NCI-H345 (cell line): ENCODE data around the gene DENND1C.
"Not testable (repeated sequence)": the region's sequence is repeated elsewhere in the genome, so short reads cannot be mapped to it uniquely, and the experiment has no call there.

ENCODE experiments used
- DNase-seq: peaks from one replicate; lab custom pipeline; 2025; lab: John Stamatoyannopoulos, UW

Gene DENND1C

GRCh38 chr19:6508028-6508771 is 26.6 kb upstream of the DENND1C start:
- not testable (repeated sequence) for DNase-seq

DNA sequence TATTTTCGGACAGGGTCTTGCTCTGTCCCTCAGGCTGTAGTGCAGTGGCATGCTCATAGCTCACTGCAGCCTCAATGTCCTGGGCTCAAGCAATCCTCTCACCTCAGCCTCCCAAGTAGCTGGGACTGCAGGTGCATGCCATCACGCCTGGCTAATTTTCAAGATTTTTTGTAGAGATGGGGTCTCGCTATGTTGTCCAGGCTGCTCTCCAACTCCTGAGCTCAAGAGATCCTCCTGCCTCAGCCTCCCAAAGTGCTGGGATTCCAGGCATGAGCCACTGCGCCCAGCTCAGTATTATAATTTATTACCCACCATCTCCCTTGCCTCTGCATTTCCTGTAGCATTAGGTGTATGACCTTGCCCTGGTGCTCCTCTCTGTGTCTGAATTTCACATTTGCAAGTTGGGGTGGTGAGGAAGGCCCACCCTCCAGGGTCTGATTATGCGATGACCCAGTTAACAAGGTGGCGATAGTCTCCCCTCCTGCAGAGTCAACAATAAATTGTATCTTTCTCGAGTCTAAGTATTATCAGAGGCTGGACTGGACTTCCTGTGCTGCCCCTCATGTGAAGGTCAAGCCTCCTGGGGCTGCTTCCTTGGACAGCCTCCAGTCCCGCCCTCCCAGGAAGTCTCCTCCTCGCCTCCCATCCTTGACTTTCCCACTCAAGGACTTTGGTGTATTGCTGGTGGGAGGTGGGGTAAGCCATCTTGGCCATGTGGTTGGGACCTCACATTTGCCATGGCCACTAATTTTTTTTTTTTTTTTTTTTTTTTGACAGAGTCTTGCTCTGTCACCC is 22.0 kb upstream of the DENND1C start:
- DNase-seq, result no peak

GRCh38 chr19:6501740-6502648 is 20.4 kb upstream of the DENND1C start, which contains the start of gene TUBB4A:
Gene TUBB4A, minus strand, starts transcription at chr19:6502309. Its CDS starts 97 bp downstream, at chr19:6502212.
- DNase-seq, result no peak

DNA sequence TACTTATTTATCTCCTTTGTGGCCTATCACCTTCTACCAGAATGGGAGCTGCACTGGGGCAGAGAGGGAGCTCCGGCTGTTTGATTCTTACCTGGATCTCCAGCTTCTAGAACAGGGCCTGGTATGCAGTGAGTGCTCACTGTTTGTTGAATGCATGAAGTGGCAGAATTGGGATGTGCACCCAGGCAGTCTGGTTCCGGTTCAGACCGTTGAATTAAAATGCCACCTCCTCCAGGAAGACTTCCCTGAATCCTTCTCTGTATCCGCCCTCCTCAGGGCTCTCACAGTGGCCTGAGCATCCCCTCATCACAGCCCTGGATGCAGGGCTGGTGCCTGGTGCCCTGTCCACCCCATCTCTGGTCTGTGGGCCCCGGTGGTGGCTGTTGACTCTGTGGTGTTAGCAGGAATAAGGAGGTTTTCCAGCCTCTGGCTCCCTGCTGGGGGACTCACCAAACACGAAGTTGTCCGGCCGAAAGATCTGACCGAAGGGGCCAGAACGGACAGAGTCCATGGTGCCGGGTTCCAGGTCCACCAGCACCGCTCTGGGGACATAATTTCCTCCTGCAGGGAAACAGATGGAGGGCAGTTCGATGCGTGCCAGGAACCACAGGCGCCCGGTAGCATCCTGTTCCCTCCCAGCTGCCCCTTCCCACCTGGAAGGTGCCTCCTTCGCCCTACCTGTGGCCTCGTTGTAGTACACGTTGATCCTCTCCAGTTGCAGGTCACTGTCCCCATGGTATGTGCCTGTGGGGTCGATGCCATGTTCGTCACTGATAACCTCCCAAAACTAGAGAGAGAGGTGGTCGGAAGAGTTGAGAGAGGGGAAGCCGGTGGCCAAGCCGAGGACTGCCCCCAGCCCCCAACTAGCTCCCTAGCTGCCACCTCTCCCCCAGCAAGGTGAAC is 19.5 kb upstream of the DENND1C start:
- no peak for DNase-seq

GRCh38 chr19:6499052-6499790 is 17.6 kb upstream of the DENND1C start:
- DNase-seq, result no peak

- no peak for DNase-seq
Observed at GRCh38 chr19:6498294-6499036, 16.9 kb upstream of the DENND1C start.

DNA sequence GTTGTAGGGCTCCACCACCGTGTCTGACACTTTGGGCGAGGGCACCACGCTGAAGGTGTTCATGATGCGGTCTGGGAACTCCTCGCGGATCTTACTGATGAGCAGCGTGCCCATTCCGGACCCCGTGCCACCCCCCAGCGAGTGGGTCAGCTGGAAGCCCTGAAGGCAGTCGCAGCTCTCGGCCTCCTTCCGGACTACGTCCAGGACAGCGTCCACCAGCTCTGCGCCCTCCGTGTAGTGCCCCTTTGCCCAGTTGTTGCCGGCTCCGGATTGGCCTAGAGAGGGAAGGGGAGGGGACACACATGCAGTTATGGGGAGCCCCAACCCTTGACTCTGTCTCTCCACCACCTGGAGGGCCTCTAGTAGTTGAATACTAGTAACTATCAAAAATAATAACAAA is 14.4 kb upstream of the DENND1C start:
- DNase-seq, result no peak

- no peak for DNase-seq
Observed at GRCh38 chr19:6494438-6495036, 12.9 kb upstream of the DENND1C start.

- DNase-seq, result no peak
Observed at GRCh38 chr19:6491802-6492592, 10.4 kb upstream of the DENND1C start.

DNA sequence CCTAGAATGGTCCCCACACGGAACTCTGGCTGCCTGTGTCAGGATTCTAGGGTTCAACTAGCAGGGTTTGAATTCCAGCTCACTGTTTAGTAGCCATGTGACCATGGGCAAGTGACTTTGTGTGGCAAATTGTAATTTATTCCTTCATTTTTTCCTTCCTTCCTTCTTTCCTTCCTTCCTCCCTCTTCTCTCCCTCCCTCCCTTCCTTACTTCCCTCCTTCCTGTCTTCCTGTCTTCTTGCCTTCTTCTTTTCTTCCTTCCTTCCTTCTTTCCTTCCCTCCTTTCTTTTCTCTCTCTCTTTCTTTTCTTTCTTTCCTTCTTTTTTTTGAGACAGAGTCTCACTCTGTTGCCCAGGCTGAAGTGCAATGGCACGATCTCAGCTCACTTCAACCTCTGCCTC is 8.5 kb upstream of the DENND1C start:
- no peak for DNase-seq

- DNase-seq, result no peak
Observed at GRCh38 chr19:6489278-6490061, 7.9 kb upstream of the DENND1C start.

DNA sequence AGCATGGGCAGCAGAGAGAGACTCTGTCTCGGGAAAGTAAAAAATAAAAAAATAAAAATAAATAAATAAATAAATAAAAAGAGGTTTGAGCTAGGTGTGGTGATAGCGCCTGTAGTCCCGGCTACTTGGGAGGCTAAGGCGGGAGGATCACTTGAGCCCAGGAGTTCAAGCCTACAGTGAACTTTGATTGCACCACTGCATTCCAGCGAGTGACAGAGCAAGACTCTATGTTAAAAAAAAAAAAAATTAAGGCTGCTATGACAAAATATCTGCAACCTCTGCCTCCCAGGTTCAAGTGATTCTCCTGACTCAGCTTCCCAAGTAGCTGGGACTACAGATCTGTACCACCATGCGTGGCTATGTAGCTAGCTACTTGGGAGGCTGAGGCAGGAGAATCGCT is 3.2 kb upstream of the DENND1C start:
- no peak for DNase-seq

DNA sequence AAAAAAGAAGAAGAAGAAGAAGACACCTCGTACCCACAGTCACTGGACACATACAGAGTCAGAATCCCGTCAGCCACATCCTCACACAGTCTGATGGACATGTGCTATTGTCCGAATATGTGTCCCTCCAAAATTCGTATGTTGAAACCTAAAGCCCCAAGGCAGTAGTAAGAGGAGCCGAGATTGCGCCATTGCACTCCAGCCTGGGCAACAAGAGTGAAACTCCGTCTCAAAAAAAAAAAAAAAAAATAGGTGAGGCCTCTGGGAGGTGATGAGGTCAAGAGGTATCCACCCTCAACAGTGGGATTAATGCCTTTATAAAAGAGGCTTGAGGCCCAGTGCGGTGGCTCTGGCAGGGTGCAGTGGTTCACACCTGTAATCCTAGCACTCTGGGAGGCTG is 2.6 kb upstream of the DENND1C start:
- DNase-seq, result no peak

DNA sequence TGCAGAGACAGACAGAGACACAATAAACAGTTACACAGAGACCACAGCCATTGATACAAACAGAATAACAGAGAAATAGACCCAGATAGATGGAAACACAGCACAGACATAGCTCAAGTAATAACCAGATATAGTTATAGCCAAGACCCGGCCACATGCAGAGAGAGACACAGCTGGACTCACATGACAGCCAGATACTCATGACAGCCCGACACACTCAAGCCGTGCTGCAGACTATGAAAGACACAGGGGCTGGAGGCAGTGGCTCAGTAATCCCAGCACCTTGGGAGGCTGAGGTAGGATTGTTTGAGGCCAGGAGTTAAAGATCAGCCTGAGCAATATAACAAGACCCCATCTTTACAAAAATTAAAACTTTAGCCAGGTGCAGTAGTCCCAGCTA is 1.6 kb upstream of the DENND1C start:
- no peak for DNase-seq

- no peak for DNase-seq
Observed at GRCh38 chr19:6482343-6482686, 728 bp upstream of the DENND1C start.

DNA sequence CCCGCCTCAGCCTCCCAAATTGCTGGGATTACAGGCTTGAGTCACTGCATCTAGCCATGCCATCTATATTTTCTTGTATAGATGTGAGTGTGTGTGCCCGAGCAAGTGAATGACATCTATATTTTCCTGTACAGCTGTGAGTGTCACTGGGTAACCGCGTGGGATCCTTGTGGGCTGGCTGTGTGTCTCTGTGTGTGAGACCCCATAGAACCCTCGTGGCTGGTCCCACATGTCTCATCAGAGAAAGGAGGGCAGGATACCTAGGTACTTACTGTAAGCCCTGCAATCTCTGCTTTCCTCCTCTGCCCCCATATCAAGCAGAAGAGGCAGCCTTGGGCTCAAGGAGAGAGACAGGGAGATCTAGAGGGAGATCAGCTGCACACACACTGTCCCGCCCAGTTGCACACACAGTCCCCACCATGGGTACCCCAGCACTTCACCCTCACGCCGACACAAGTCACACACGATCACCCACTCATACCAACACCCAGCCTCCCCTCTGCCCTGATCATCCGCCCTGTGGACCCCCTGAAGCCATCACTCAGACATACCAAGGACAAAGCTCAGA is 655 bp downstream of the DENND1C start:
- DNase-seq, result no peak

DNA sequence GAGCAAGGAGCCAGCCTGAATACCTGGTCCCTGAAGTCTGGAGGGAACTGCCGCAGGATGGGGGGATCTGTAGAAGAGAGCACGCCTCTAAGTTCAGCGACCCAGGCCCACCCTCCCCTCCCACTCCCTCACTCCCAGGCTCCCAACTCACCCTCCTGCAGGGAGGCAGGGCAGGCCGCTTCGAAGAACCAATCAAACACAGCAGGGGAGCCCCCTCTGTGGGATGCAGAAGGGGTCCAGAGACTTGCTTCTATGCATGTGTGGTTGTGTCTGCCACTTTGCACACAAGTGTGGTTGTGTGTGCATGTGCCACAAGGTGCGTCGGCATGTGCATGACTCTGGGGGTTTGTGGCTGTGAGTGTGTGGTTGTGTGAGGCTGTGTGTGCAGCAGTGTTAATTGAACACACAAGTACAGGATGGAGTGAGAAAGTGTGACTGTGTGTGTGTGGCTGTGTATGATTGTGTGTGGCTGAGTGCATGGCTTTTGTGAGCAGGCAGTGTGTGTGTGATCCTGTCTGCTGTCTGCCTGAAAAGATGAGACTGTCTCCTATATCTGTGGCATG is 1.7 kb downstream of the DENND1C start:
- no peak for DNase-seq
